Head of caudate nucleus (tissue), 42 donors: ENCODE results near the gene CARD11.
"Not testable (repeated sequence)": the region's sequence is repeated elsewhere in the genome, so short reads cannot be mapped to it uniquely, and the experiment has no call there.

Source experiments
- DNase-seq, 42 donors: peaks; one replicate each; pipeline versions ENCODE4 v3.0.0 to v3.0.0-alpha.2; 2020 to 2021; ENCODE audit warnings: mixed read lengths in 7 of 42
- intact Hi-C: fragments of 100-400 bp; cut with DNase I; formaldehyde crosslinking; loops from one replicate; pipeline ENCODE4 v1.15.0; 2022

Gene CARD11

DNA sequence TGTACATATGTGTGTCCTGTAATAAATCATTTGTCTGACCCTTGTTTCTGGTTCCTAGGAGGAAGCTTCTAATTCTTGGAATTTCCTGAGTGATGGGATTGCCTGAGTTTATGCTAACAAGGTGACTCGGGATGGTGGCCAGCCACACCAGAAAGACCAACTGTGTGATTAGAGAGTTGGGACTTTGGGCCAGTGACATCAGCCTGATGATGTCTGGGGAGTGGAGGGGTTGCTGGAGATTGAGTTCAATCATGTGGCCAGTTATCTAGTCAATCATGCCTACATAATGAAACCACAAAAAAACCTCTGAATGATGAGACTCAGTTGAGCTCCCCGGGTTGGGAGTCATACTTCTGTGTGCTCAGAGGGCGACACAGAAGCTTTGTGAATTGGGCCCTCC, 23.5 kb upstream of the CARD11 start:
- intact Hi-C loops = no loop called here
- DNase-seq = no peak

- no peak for DNase-seq
- intact Hi-C loops = no loop called here
These were observed 22.8 kb upstream of the CARD11 start for GRCh38 chr7:3066506-3066905.

DNA sequence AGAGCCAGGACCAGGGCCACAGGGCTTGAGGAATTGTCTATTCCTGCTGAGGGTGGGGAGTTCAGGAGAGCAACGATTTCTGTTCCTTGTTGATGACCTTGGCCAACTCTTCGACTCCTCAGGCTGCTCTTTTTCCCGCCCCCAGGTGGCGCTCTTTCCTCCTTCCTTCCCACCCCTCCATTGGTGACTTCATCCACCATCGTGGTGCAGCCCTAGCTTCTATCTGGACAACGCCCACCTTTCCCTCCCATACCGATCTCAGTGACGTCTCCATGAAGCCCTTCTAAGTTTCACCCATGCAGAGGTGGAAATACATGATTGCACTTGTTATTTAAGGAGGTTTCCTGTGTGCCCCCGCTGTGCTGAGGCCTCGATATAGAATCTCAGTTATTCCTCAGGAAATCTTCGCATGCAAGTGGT, 22.1 kb upstream of the CARD11 start:
- intact Hi-C loops = no loop called here
- peak in 14 of 42 donors; percentile 4 to 66 (median 24) for DNase-seq

- DNase-seq = no peak
- intact Hi-C loops = no loop called here
These were observed 20.4 kb upstream of the CARD11 start for GRCh38 chr7:3064067-3064466.

DNA sequence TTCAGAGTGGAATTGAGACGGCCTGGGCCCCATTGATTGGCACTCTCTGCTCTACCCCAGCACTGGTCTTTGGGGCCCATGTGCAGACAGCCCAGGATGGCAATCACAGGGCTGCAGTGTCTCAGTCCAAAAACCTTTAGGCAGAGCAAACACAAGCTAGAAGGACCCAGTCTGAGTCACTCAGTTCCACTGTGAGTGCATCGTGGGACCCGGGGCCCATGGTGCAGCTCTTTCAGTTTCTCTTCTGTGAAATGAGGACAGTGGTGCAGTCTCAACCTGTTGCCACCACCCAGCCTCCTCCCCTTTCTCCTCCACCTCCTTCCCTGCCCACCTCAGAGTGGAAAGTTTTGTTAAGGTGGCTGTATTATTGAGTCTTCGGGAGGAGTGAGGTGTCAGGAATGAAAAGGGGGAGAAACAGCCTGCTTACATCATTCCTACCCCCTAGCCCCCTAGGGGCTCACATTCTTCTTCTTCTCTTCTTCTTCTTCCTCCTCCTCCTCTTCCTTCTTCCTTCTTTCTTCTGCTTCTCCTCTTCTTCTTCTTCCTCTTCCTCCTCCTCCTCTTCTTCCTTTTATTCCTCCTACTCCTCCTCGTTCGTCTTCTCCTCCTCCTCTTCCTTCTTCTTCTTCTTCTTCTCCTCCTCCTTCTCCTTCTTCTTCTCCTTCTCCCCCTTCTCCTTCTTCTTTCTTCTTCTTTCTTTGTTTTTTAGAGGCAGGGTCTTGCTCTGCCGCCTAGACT, 19.5 kb upstream of the CARD11 start:
- no peak for DNase-seq
- intact Hi-C loops = no loop called here

DNA sequence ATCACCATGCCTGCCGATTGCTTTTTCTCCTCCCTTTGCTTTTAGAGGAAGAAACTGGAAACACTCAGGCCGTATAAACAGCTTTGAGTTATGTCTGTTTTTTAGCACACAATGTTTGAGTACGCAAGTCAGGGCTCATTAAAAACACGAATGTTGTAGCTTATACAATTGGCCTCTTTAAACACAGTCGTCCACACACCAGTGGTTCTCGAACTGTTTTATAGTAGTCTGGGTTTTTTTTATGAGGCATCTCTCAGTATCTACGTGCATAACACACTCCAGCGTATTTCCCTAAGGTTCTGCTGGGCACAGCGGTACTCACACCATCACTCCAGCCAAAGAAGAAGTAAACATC, 13.4 kb upstream of the CARD11 start:
- DNase-seq = no peak
- intact Hi-C loops = no loop called here

GRCh38 chr7:3056234-3057065, 12.8 kb upstream of the CARD11 start:
- intact Hi-C loops = no loop called here
- no peak for DNase-seq

- no peak for DNase-seq
- intact Hi-C loops = no loop called here
These were observed 12.0 kb upstream of the CARD11 start for GRCh38 chr7:3055626-3056025.

DNA sequence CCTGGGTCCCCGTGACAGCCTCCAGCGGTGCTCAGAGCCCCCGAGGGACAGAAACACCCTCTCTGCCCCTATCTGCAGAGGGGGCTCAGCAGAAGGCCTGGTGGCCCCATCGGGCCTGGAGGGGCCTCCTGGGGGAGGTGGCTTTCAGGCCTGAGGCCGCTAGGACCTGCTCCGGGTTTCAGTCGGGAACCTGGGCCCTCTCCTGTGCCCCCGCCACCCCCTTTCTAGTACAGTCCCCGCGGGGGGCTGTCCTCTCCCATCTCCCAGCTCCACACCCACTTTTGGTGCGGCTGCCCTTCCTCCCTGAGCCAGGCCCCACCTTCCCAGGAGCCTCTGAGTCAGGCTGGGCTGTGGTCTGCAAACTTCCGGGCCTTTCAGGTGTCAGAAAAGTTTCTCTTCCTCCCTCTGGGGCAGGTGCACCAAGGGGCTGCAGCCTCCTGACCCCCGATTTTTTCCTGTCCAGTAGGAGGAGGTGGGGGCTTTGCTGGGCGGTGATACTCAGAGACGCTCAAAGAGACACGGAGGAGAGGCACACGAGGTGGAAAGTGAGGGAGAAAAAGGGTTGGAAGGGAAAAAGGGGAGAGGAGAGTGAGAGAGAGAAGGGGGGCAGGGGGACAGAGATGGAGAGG, 692 bp downstream of the CARD11 start:
- intact Hi-C loops = no loop called here
- peak in 1 of 42 donors; percentile 15 for DNase-seq

GRCh38 chr7:3041986-3042675, 1.5 kb downstream of the CARD11 start:
- intact Hi-C loops = no loop called here
- DNase-seq = peak in 2 of 42 donors; percentile 33 to 34

DNA sequence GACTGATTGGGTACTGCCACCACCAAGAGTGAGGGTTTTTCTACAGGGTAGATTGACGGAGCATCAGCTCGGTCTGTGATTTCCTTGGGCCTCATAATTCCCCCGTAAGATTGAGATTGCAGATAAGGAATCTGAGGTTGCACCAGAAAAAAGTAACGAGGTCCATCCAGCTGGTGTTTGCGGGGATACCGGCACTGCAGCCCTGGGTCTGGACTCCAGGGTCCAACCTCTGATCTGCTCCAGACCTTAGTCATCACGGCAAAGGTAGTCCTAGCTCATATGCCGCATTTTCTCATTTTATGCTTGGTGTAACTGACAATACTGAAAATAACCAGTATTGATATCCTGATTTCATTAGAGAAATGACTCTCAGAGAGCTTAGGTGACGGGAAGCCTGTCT, 3.9 kb downstream of the CARD11 start:
- DNase-seq = peak in 1 of 42 donors; percentile 16
- intact Hi-C loops = no loop called here

DNA sequence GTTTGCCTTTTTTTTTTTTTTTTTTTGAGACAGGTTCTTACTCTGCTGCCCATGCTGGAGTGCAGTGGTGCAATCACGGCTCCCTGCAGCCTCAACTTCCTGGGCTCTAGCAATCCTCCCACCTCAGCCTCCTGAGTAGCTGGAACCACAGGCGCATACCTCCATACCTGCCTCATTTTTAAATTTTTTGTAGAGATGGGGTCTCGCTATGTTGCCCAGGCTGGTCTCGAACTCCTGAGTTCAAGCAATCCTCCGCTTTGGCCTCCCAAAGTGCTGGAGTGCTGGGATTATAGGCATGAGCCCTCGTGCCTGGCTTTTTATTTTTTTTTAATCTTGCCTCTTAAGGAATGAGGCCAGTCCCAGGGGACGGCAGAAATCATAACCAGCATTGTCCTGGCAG, 5.7 kb downstream of the CARD11 start:
- intact Hi-C loops = not testable (repeated sequence)
- peak in 1 of 42 donors; percentile 28 for DNase-seq

- intact Hi-C loops = no loop called here
- DNase-seq = no peak
These were observed 6.4 kb downstream of the CARD11 start for GRCh38 chr7:3037259-3037658.

DNA sequence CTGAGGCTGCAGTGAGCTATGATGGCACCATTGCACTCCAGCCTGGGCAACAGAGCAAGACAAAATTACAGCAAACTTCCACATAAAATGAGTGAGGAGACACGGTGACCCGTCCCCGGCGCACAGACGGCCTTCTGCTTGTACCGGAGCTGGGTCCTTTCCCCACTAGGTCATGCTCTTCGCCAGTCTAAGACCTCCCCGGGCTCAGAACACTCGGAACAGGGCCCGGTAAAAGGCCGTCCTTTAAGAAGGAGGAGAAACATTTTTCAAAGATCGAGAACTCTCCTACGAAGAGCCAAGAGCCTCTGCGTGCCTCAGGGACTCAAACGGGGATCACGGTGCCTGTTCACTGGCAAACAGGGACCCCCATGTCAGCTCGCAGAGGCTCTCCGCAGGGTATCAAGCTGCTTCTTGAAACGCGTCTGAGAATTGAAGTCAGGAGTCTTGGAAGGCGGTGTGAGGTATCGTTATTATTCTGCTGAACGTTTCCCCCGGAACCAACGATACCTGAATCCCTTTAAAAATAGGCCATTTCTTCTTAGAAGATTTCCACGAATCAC, 9.0 kb downstream of the CARD11 start:
- DNase-seq = peak in 1 of 42 donors; percentile 39
- intact Hi-C loops = no loop called here

DNA sequence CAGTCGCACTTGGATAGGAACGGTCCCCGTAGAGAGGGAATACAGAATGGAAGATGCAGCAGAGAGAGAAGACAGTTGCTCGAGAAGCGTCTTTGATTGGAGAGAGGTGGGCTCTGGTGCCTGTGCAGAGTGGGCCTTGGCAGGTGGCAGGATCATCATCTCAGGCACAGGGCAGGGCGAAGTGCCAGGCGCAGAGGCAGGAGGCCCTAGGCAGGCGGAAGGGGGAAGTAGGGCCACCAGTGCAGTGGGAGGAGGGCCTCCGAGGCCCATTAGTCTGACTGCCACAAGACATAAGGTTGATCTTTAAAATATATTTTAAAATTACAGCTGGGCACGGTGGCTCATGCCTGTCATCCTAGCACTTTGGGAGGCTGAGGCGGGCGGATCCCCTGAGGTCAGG, 10.1 kb downstream of the CARD11 start:
- peak in 25 of 42 donors; percentile 5 to 57 (median 26) for DNase-seq
- intact Hi-C loops = no loop called here

DNA sequence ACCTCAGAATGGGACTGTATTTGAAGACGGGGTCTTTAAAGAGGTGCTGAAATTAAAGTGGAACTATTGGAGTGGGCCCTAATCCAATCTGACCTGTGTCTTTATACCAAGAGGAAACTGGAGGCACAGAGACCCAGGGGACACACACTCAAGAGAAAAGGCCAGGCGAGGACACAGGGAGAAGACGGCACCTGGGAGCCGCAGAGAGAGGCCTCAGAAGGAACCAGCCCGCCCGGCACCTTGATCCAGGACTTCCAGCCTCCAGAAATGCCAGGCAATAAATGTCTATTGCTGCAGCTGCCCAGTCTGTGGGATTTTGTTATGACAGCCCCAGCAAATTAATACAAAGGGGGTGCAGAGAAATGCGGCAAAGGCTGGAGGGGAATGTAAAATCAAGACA, 10.5 kb downstream of the CARD11 start:
- intact Hi-C loops = no loop called here
- DNase-seq = peak in 2 of 42 donors; percentile 15 to 21

GRCh38 chr7:3032256-3032655, 11.4 kb downstream of the CARD11 start:
- intact Hi-C loops = no loop called here
- DNase-seq = peak in 1 of 42 donors; percentile 15

DNA sequence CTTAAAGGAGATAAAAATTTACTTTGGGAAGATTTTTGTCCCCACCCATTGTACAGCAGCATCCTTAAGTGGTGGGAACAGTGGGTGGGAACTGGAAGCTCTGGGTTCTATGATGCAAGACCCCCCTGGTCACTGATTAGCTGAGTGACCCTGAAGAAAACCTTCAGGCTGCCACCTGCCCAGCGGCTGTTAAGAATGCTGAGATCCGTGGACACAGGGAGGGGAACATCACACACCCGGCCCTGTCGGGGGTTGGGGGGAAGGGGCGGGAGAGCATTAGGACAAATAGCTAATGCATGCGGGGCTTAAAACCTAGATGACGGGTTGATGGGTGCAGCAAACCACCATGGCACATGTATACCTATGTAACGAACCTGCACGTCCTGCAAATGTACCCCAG, 14.5 kb downstream of the CARD11 start:
- intact Hi-C loops = no loop called here
- DNase-seq = peak in 1 of 42 donors; percentile 16

DNA sequence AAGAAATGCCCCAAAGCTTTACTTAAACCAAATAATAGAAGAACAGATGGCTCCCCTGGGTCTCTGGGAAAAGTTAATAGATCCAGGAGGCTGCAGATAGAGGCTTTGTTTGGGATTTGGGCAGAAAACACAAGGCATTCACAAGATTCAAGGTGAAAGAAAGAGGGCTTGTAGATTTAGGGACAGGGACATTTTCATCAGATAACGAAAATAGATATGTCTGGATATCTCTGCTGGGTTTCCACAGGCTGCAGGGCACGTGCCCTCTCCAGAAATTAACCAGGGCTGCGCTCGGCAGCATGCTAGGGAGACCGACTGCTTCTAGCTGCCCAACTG, 14.9 kb downstream of the CARD11 start:
- DNase-seq = peak in 1 of 42 donors; percentile 34
- intact Hi-C loops = no loop called here
